Endothelial cell of umbilical vein (primary cell): ENCODE data around the gene MYOZ3. TPM values are rescaled to one million over a fixed set of nuclear protein-coding genes. Genes with fewer than 3 reads are reported as not detected.

Experiments used
- BruUV-seq: library from RNA; stranded (reverse); fragments of 400-500 nt; replicated peaks from 2 replicates; lab custom pipeline; 2021; lab: Mats Ljungman, UMichigan
- CTCF ChIA-PET: fragments of 300-600, 350-600 bp; sonication (Branson Sonifier 250); formaldehyde crosslinking; loops from one replicate; lab custom pipeline; 2021; ENCODE audit warnings: antibody characterized with exemption, inconsistent platforms; lab: Charles Lee
- POLR2A ChIA-PET: fragments of 300-600, 350-600 bp; sonication (Branson Sonifier 250); formaldehyde crosslinking; loops from one replicate; lab custom pipeline; 2021; ENCODE audit warnings: antibody characterized with exemption, inconsistent platforms; lab: Charles Lee
- DNase-seq: peaks from one replicate; pipeline ENCODE4 v3.0.0-alpha.2; 2011; ENCODE audit warnings: low read depth, low spot score
- FAIRE-seq: peaks from 2 replicates; lab custom pipeline; 2011; peaks lifted over from hg19 to GRCh38; lab: Jason Lieb, UNC
- H2AFZ ChIP-seq: 2 replicates; pipeline ENCODE4 v1.6.0; 2012; ENCODE audit warnings: low read depth, low read length, control low read depth, inconsistent platforms
- H3K27ac ChIP-seq: 2 replicates; pipeline ENCODE4 v1.5.1; 2011; ENCODE audit warnings: low read depth, mild to moderate bottlenecking, control low read depth, low read length, moderate library complexity; ENCODE audit not compliant: insufficient read depth
- H3K27me3 ChIP-seq, 2 experiments: 2 replicates each; pipeline versions ENCODE4 v1.6.0 to v1.6.1; 2011; ENCODE audit warnings: low read length in 2 of 2, mixed read lengths in 1 of 2; ENCODE audit not compliant: control insufficient read depth in 2 of 2, insufficient read depth in 2 of 2
- H3K36me3 ChIP-seq, 2 experiments: 2 replicates in 1 of 2; 3 replicates in 1 of 2; pipeline ENCODE4 v1.5.1; 2011; ENCODE audit warnings: low read length in 2 of 2, mild to moderate bottlenecking in 1 of 2, moderate library complexity in 1 of 2; ENCODE audit not compliant: control insufficient read depth in 2 of 2, insufficient read depth in 2 of 2; ENCODE audit errors: extremely low read depth in 1 of 2
- H3K4me1 ChIP-seq: 3 replicates; pipeline ENCODE4 v1.5.1; 2011; ENCODE audit warnings: mild to moderate bottlenecking, low read length; ENCODE audit not compliant: control insufficient read depth, insufficient read depth; ENCODE audit errors: extremely low read depth
- H3K4me2 ChIP-seq: 2 replicates; pipeline ENCODE4 v1.6.1; 2011; ENCODE audit warnings: low read length, control low read depth, mixed read lengths; ENCODE audit not compliant: insufficient read depth
- H3K4me3 ChIP-seq, 3 experiments: fragments of 200-600 bp in 1 of 3; sonication (generic), shearing (Covaris generic) in 1 of 3; replicated peaks in 1 of 3; 2 replicates each; pipeline ENCODE4 v1.5.1; 2011 to 2016; ENCODE audit warnings: control low read depth in 3 of 3, low read length in 3 of 3, mild to moderate bottlenecking in 2 of 3, inconsistent platforms in 1 of 3, low read depth in 1 of 3, moderate library complexity in 1 of 3; ENCODE audit not compliant: insufficient read depth in 1 of 3
- H3K79me2 ChIP-seq: 2 replicates; pipeline ENCODE4 v1.6.0; 2012; ENCODE audit warnings: low read length, inconsistent platforms; ENCODE audit not compliant: control insufficient read depth, insufficient read depth
- H3K9ac ChIP-seq: replicated peaks from 2 replicates; pipeline ENCODE3; 2011; ENCODE audit warnings: low read length, control low read depth; ENCODE audit not compliant: insufficient read depth; ENCODE audit errors: extremely low read depth
- H3K9me1 ChIP-seq: replicated peaks from 3 replicates; pipeline ENCODE4 v1.6.0; 2011; ENCODE audit warnings: mild to moderate bottlenecking, low read length; ENCODE audit not compliant: control insufficient read depth, insufficient read depth; ENCODE audit errors: extremely low read depth
- H3K9me3 ChIP-seq: replicated peaks from 2 replicates; pipeline ENCODE4 v1.5.1; 2012; ENCODE audit warnings: low read length, inconsistent platforms; ENCODE audit not compliant: control insufficient read depth, insufficient read depth
- H4K20me1 ChIP-seq: replicated peaks from 2 replicates; pipeline ENCODE3; 2011; ENCODE audit warnings: mild to moderate bottlenecking, low read length; ENCODE audit not compliant: control insufficient read depth, insufficient read depth; ENCODE audit errors: extremely low read depth
- MAX ChIP-seq: IDR thresholded peaks from 2 replicates; pipeline ENCODE4 v1.6.1; 2011; ENCODE audit not compliant: insufficient read depth, insufficient read length
- MYC ChIP-seq: IDR thresholded peaks from one replicate; pipeline ENCODE4 v1.6.1; 2011; ENCODE audit warnings: mild to moderate bottlenecking, low read depth, low read length
- POLR2AphosphoS5 ChIP-seq: IDR thresholded peaks from 2 replicates; pipeline ENCODE4 v1.6.1; 2012; ENCODE audit warnings: low read depth, mild to moderate bottlenecking, control low read depth, low read length, moderate library complexity; ENCODE audit not compliant: insufficient read depth
- dilution Hi-C: fragments of 300-500 bp; cut with MboI; formaldehyde crosslinking; loops from one replicate; pipeline ENCODE4 v1.15.0; 2019; ENCODE audit warnings: low sequenced_read_pairs; ENCODE audit not compliant: extremely low pct_ligation_motif_present
- intact Hi-C: fragments of 100-400 bp; cut with micrococcal nuclease; formaldehyde crosslinking; loops from one replicate; pipeline ENCODE4 v1.10.0; 2022
- polyA plus RNA-seq, 4 experiments: library from polyadenylated mRNA; depleted of rRNA in 3 of 4; stranded (reverse) in 3 of 4; unstranded in 1 of 4; fragments of >200 nt; gene quantifications; 2 replicates each; pipeline versions ENCODE4 v1.2.1 to v1.2.3, GENCODE V29; 2011 to 2012; ENCODE audit warnings: missing spikeins in 1 of 4
- total RNA-seq: library from RNA; stranded (reverse); gene quantifications from 2 replicates; pipeline ENCODE4 v1.2.3, GENCODE V29; 2021

The MYOZ3 gene
- total and polyA plus RNA-seq, 2 donors (not counting 3 experiments of a cell fraction or from before 2014, with no cell fraction given): 0.43 to 1.1 TPM

GRCh38 chr5:150647275-150648251 is 13.5 kb upstream of the MYOZ3 start:
- CTCF ChIA-PET: interaction anchor here (0.6 to 1.0 kb wide), 2 partner anchors 9 to 57 kb away, joined by 3 read pairs; no protein-coding TSS in a partner anchor
- no peak for FAIRE-seq

GRCh38 chr5:150648294-150649107 is 12.6 kb upstream of the MYOZ3 start:
- no peaks in the 10 kb centered on the region for H3K9me3 ChIP-seq
- intact Hi-C loops (no loop called here), dilution Hi-C loops (no loop called here)
- TSS peak; percentile 32 for BruUV-seq
- H3K79me2 ChIP-seq: peaks cover 61% of the 10 kb centered on the region
- no peak overlapping the region for H3K4me2 ChIP-seq
- H3K27ac ChIP-seq: no peak overlapping the region
- no peak overlapping the region for H2AFZ ChIP-seq
- DNase-seq (no peak), FAIRE-seq (no peak)
- H3K4me3 ChIP-seq: no peak overlapping the region
- H3K36me3 ChIP-seq: peaks cover 14 to 63% of the 10 kb centered on the region in 2 experiments
- TF ChIP-seq MAX (no peak), MYC (no peak)
- H4K20me1 ChIP-seq: no peaks in the 10 kb centered on the region
- peaks cover 19% of the 10 kb centered on the region for H3K4me1 ChIP-seq
- H3K9me1 ChIP-seq: no peaks in the 10 kb centered on the region
- no peak overlapping the region for H3K9ac ChIP-seq
- POLR2A ChIA-PET: no interaction called here
- CTCF ChIA-PET: interaction anchor here (1.0 to 1.7 kb wide), 2 partner anchors 58 to 198 kb away, joined by 3 to 4 read pairs; no protein-coding TSS in a partner anchor
- no peaks in the 10 kb centered on the region for H3K27me3 ChIP-seq

More at GRCh38 chr5:150647275-150648251, 13.5 kb upstream of the MYOZ3 start:
- no peak overlapping the region for H3K4me3 ChIP-seq
- POLR2A ChIA-PET: no interaction called here
- dilution Hi-C loops (no loop called here), intact Hi-C loops (no loop called here)
- H2AFZ ChIP-seq: no peak overlapping the region
- H3K4me2 ChIP-seq: no peak overlapping the region
- H3K9me1 ChIP-seq: no peaks in the 10 kb centered on the region
- H3K27me3 ChIP-seq: no peaks in the 10 kb centered on the region
- TF ChIP-seq POLR2AphosphoS5: no peak
- BruUV-seq: no TSS peak
- DNase-seq: no peak
- peaks cover 14 to 55% of the 10 kb centered on the region in 2 experiments for H3K36me3 ChIP-seq
- no peak overlapping the region for H3K27ac ChIP-seq
- H4K20me1 ChIP-seq: no peaks in the 10 kb centered on the region
- no peaks in the 10 kb centered on the region for H3K9me3 ChIP-seq
- H3K9ac ChIP-seq: no peak overlapping the region
- H3K4me1 ChIP-seq: peaks cover 28% of the 10 kb centered on the region
- peaks cover 69% of the 10 kb centered on the region for H3K79me2 ChIP-seq
